ENCODE results near the gene CXCR4.
"Not testable (repeated sequence)": the region's sequence is repeated elsewhere in the genome, so short reads cannot be mapped to it uniquely, and the experiment has no call there.

CXCR4 gene

DNA sequence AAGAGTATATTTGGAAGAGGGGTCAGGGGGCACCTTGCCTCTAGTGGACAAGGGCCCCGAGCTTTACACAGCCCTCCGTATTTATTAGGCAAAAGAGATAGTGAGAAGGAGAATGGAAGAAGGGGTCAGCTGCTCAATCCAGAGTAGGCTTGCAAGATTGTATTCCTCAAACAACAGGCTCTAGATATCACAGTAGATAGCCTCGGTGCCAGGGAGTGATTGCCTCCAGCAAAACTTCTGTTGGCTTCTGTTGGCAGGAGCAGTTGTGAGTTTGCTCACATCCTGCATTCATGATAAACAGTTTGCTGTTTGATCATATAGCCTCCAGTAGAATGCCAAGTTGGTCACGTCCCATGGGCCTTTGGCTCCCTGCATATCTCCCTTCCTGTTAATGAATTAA is 46.1 kb downstream of the CXCR4 start:
- not testable (repeated sequence) for DNase-seq

DNA sequence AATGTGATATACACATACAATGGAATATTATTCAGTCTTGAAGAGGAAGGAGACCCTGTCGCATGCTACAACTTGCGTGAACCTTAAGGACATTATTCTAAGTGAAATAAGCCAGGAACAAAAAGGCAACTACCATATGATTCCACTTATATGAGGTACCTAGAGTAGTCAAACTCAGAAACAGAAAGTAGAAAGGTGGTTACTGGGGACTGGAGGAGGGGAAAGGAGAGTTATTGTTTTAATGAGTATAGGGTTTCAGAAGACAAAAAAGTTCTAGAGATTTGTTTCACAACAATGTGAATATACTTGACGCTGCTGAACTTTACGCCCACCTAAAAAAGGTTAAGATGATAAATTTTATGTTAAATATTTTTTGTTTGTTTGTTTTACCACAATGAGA is 47.0 kb downstream of the CXCR4 start:
- DNase-seq: no peak

GRCh38 chr2:136069773-136070172 is 48.2 kb downstream of the CXCR4 start:
- DNase-seq: no peak

- DNase-seq: no peak
Measured at GRCh38 chr2:136068581-136069227, 49.2 kb downstream of the CXCR4 start.

- no peak for DNase-seq
Measured at GRCh38 chr2:136067897-136068580, 49.9 kb downstream of the CXCR4 start.

DNA sequence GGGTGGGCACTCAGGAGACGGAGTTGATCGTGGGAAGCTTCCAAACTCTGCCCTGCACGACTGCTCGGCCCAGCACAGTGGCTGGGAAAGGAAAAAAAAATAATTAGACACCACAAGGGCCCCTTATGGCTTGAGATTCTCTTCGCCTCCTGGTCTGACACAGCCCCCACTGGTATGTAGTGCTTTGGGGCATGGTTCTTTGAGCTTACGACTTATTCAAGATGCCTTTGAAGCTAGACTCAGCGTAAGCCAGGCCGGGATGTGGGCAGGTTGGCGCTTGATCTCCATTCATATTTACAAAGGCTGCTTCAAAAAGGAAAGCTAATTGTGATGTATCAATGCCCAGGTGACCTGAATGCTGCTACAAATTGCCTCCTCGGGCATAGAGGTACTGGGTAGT is 50.5 kb downstream of the CXCR4 start:
- DNase-seq: no peak

GRCh38 chr2:136065907-136066306 is 52.0 kb downstream of the CXCR4 start:
- no peak for DNase-seq

- DNase-seq: no peak
Measured at GRCh38 chr2:136065384-136065783, 52.6 kb downstream of the CXCR4 start.
